Endothelial cell of umbilical vein (primary cell): ENCODE results near the gene TCF7.

Source experiments
- CTCF ChIP-seq, 2 donors: IDR thresholded peaks; 1 replicate in 1 of 2; 2 replicates in 1 of 2; pipeline ENCODE4 v1.5.1; 2011; ENCODE audit warnings: low read length in 2 of 2, mild to moderate bottlenecking in 2 of 2, moderate library complexity in 2 of 2, control low read depth in 1 of 2, inconsistent platforms in 1 of 2, low read depth in 1 of 2; ENCODE audit not compliant: insufficient read depth in 1 of 2; ENCODE audit errors: extremely low read depth in 1 of 2
- EZH2 ChIP-seq: IDR thresholded peaks from 2 replicates; pipeline ENCODE4 v1.6.1; 2012; ENCODE audit warnings: borderline replicate concordance, low read depth, mild to moderate bottlenecking, moderate library complexity, low read length, inconsistent platforms; ENCODE audit not compliant: severe bottlenecking
- POLR2AphosphoS5 ChIP-seq: IDR thresholded peaks from 2 replicates; pipeline ENCODE4 v1.6.1; 2012; ENCODE audit warnings: low read depth, mild to moderate bottlenecking, control low read depth, low read length, moderate library complexity; ENCODE audit not compliant: insufficient read depth

GRCh38 chr5:134111741-134112647, 2.5 kb upstream of the TCF7 start:
- TF ChIP-seq CTCF (IDR thresholded peaks at IDR 0.05; ENCODE audit: extremely low read depth in 1 of 2, insufficient read depth in 1 of 2, low read depth in 1 of 2, low read length in 2 of 2) (no peak), POLR2AphosphoS5 (no peak), EZH2 (no peak)
